ENCODE measurements around the gene PCSK9.

Gene PCSK9

GRCh38 chr1:55039342-55040082 is at the start of gene PCSK9:
Gene PCSK9 (plus strand): TSS chr1:55039548. CDS start chr1:55039838, 290 bp downstream.
- no peak for TF ChIP-seq Cebpa-rat (IDR thresholded peaks at IDR 0.05)
- Histone ChIP-seq H3K27me3 (peaks cover 0 to 14% (median 0%) of the 10 kb centered on the region in 11 experiments; a peak in 4 of 22 replicates), H3K4me1 (peaks cover 0 to 11% (median 1%) of the 10 kb centered on the region in 10 experiments; a peak in 7 of 20 replicates), H4K20me1 (no peaks in the 10 kb centered on the region; a peak in 1 of 22 replicates), H3K27ac (no peak within 1 kb of the TSS), H3K36me3 (no peaks in the 10 kb centered on the region), H3K9me3 (replicated peaks in 1 of 11) (no peaks in the 10 kb centered on the region), H3K4me2 (no peak within 1 kb of the TSS), H3K9ac (no peak within 1 kb of the TSS), H3K4me3 (no peak within 1 kb of the TSS)

- Histone ChIP-seq H3K27me3 (peaks cover 0 to 8% (median 5%) of the 10 kb centered on the region in 11 experiments; a peak in 15 of 22 replicates), H3K9me3 (replicated peaks in 1 of 11) (no peaks in the 10 kb centered on the region), H3K4me3 (no peak overlapping the region), H3K9ac (no peak overlapping the region), H3K4me1 (no peaks in the 10 kb centered on the region; a peak in 1 of 20 replicates), H3K27ac (no peak overlapping the region), H3K4me2 (no peak overlapping the region), H4K20me1 (no peaks in the 10 kb centered on the region), H3K36me3 (no peaks in the 10 kb centered on the region)
- no peak for TF ChIP-seq Cebpa-rat (IDR thresholded peaks at IDR 0.05)
Measured at GRCh38 chr1:54989968-54990810, 49.2 kb upstream of the PCSK9 start.

- H3K36me3 ChIP-seq, result no peaks in the 10 kb centered on the region
- H4K20me1 ChIP-seq, result no peaks in the 10 kb centered on the region; a peak in 1 of 22 replicates
- H3K4me3 ChIP-seq, result no peak overlapping the region
- H3K4me2 ChIP-seq, result no peak overlapping the region
- peaks cover 0 to 5% (median 0%) of the 10 kb centered on the region in 10 experiments; a peak in 7 of 20 replicates for H3K4me1 ChIP-seq
- H3K9me3 ChIP-seq (replicated peaks in 1 of 11), result no peaks in the 10 kb centered on the region
- H3K27ac ChIP-seq, result no peak overlapping the region
- no peak for TF ChIP-seq Cebpa-rat (IDR thresholded peaks at IDR 0.05)
- H3K9ac ChIP-seq, result no peak overlapping the region
- H3K27me3 ChIP-seq, result peaks cover 5 to 16% (median 12%) of the 10 kb centered on the region in 11 experiments
Measured at GRCh38 chr1:54990916-54991315, 48.4 kb upstream of the PCSK9 start.

- Histone ChIP-seq H3K4me1 (peaks cover 0 to 9% (median 0%) of the 10 kb centered on the region in 10 experiments; a peak in 7 of 20 replicates), H3K27me3 (peaks cover 15 to 26% (median 23%) of the 10 kb centered on the region in 11 experiments), H3K27ac (no peak overlapping the region), H3K9ac (no peak overlapping the region), H3K36me3 (no peaks in the 10 kb centered on the region), H4K20me1 (no peaks in the 10 kb centered on the region; a peak in 1 of 22 replicates), H3K9me3 (replicated peaks in 1 of 11) (0 out of 22 replicates have a peak, but pooled peaks cover 0 to 4% (median 0%) of the 10 kb centered on the region in 11 experiments), H3K4me3 (no peak overlapping the region), H3K4me2 (no peak overlapping the region)
- TF ChIP-seq Cebpa-rat (IDR thresholded peaks at IDR 0.05), result no peak
Measured at GRCh38 chr1:54991939-54992338, 47.4 kb upstream of the PCSK9 start.

GRCh38 chr1:54993140-54993539 is 46.2 kb upstream of the PCSK9 start:
- peaks cover 0 to 9% (median 0%) of the 10 kb centered on the region in 10 experiments; a peak in 7 of 20 replicates for H3K4me1 ChIP-seq
- peaks cover 27 to 38% (median 35%) of the 10 kb centered on the region in 11 experiments for H3K27me3 ChIP-seq
- no peaks in the 10 kb centered on the region for H3K36me3 ChIP-seq
- H3K4me2 ChIP-seq, result no peak overlapping the region
- no peak overlapping the region for H3K9ac ChIP-seq
- no peak overlapping the region for H3K4me3 ChIP-seq
- no peaks in the 10 kb centered on the region; a peak in 1 of 22 replicates for H4K20me1 ChIP-seq
- H3K9me3 ChIP-seq (replicated peaks in 1 of 11), result 0 out of 22 replicates have a peak, but pooled peaks cover 0 to 4% (median 0%) of the 10 kb centered on the region in 11 experiments
- TF ChIP-seq Cebpa-rat (IDR thresholded peaks at IDR 0.05), result no peak
- no peak overlapping the region for H3K27ac ChIP-seq

GRCh38 chr1:54994355-54994990 is 44.9 kb upstream of the PCSK9 start:
- H3K4me2 ChIP-seq, result no peak overlapping the region
- peaks cover 0 to 9% (median 0%) of the 10 kb centered on the region in 10 experiments; a peak in 7 of 20 replicates for H3K4me1 ChIP-seq
- TF ChIP-seq Cebpa-rat (IDR thresholded peaks at IDR 0.05), result no peak
- H3K9ac ChIP-seq, result no peak overlapping the region
- no peaks in the 10 kb centered on the region; a peak in 1 of 22 replicates for H4K20me1 ChIP-seq
- 0 out of 22 replicates have a peak, but pooled peaks cover 0 to 4% (median 0%) of the 10 kb centered on the region in 11 experiments for H3K9me3 ChIP-seq (replicated peaks in 1 of 11)
- no peak overlapping the region for H3K27ac ChIP-seq
- H3K36me3 ChIP-seq, result no peaks in the 10 kb centered on the region
- H3K27me3 ChIP-seq, result peaks cover 31 to 47% (median 44%) of the 10 kb centered on the region in 11 experiments
- no peak overlapping the region for H3K4me3 ChIP-seq

- Histone ChIP-seq H3K4me1 (peaks cover 0 to 9% (median 0%) of the 10 kb centered on the region in 10 experiments; a peak in 7 of 20 replicates), H3K4me3 (no peak overlapping the region), H3K27me3 (peaks cover 31 to 47% (median 44%) of the 10 kb centered on the region in 11 experiments), H4K20me1 (no peaks in the 10 kb centered on the region; a peak in 1 of 22 replicates), H3K9me3 (replicated peaks in 1 of 11) (0 out of 22 replicates have a peak, but pooled peaks cover 0 to 4% (median 0%) of the 10 kb centered on the region in 11 experiments), H3K9ac (no peak overlapping the region), H3K27ac (no peak overlapping the region), H3K4me2 (peak overlapping the region in 2 of 11 experiments; percentile 10 to 23; a peak in 1 of 22 replicates), H3K36me3 (no peaks in the 10 kb centered on the region)
- TF ChIP-seq Cebpa-rat (IDR thresholded peaks at IDR 0.05), result no peak
Measured at GRCh38 chr1:54995013-54995760, 44.2 kb upstream of the PCSK9 start.

- Histone ChIP-seq H3K36me3 (no peaks in the 10 kb centered on the region), H3K9me3 (replicated peaks in 1 of 11) (0 out of 22 replicates have a peak, but pooled peaks cover 0 to 4% (median 0%) of the 10 kb centered on the region in 11 experiments), H3K27ac (no peak overlapping the region), H3K27me3 (peaks cover 31 to 47% (median 44%) of the 10 kb centered on the region in 11 experiments), H3K4me3 (no peak overlapping the region), H3K4me2 (peak overlapping the region in 3 of 11 experiments; percentile 10 to 39 (median 23); a peak in 2 of 22 replicates), H3K4me1 (peaks cover 0 to 9% (median 0%) of the 10 kb centered on the region in 10 experiments; a peak in 7 of 20 replicates), H3K9ac (no peak overlapping the region), H4K20me1 (no peaks in the 10 kb centered on the region; a peak in 1 of 22 replicates)
- TF ChIP-seq Cebpa-rat (IDR thresholded peaks at IDR 0.05), result no peak
Measured at GRCh38 chr1:54995835-54996234, 43.5 kb upstream of the PCSK9 start.
